RWPE1 (cell line): ENCODE data around the gene MAML3.

Source experiments
- CTCF ChIA-PET: fragments of 350-600 bp; sonication (Branson Sonifier 250); formaldehyde crosslinking; extraction: SDS; loops from one replicate; lab custom pipeline; 2021; lab: Yijun Ruan, JAX
- POLR2A ChIA-PET: fragments of 400-600 bp; formaldehyde crosslinking; extraction: SDS; loops from one replicate; lab custom pipeline; 2020; ENCODE audit warnings: antibody characterized with exemption; ENCODE audit not compliant: low non-redundant PET; lab: Yijun Ruan, JAX
- DNase-seq: peaks from one replicate; pipeline ENCODE4 v3.0.0; 2012; ENCODE audit warnings: low spot score
- H3K27ac ChIP-seq: fragments of 450-650 bp; 2 replicates; pipeline ENCODE4 v1.5.1; 2017
- CTCF ChIP-seq: fragments of 450-650 bp; conservative IDR thresholded peaks from 2 replicates; pipeline ENCODE4 v1.5.1; 2017; ENCODE audit warnings: low read depth, mild to moderate bottlenecking

MAML3 gene

GRCh38 chr4:140152751-140153418 lies 1.1 kb downstream of the MAML3 start:
- POLR2A ChIA-PET: no interaction called here
- no peak for DNase-seq

GRCh38 chr4:140152013-140152703 lies 1.8 kb downstream of the MAML3 start:
- TF ChIP-seq CTCF: no peak
- peak; percentile 67 for DNase-seq
- peak overlapping the region; percentile 91 for H3K27ac ChIP-seq
- POLR2A ChIA-PET: interaction anchor here (0.6 to 0.7 kb wide), 2 partner anchors 87 to 231 kb away, joined by 3 read pairs; no protein-coding TSS in a partner anchor
- CTCF ChIA-PET: interaction anchor here (0.6 to 1.1 kb wide), 4 partner anchors 99 to 646 kb away, joined by 3 to 4 read pairs (median 3); no protein-coding TSS in a partner anchor

More at GRCh38 chr4:140152751-140153418, 1.1 kb downstream of the MAML3 start:
- H3K27ac ChIP-seq: peak overlapping the region; percentile 77; the same call in 1 of the 2 replicates
- no peak for TF ChIP-seq CTCF
- CTCF ChIA-PET: interaction anchor here (0.6 to 1.1 kb wide), 3 partner anchors 98 to 645 kb away, joined by 3 to 4 read pairs (median 3); no protein-coding TSS in a partner anchor

GRCh38 chr4:140151699-140152012 lies 2.3 kb downstream of the MAML3 start:
- ChIA-PET POLR2A (interaction anchor here (0.6 to 0.7 kb wide), 2 partner anchors 87 to 230 kb away, joined by 3 read pairs; no protein-coding TSS in a partner anchor), CTCF (interaction anchor here (0.6 kb wide), 1 partner anchor 417 kb away, joined by 3 read pairs; no protein-coding TSS in a partner anchor)
- H3K27ac ChIP-seq: peak overlapping the region; percentile 91
- TF ChIP-seq CTCF: no peak
- peak; percentile 87 for DNase-seq

- CTCF ChIA-PET: interaction anchor here (0.6 kb wide), 1 partner anchor 417 kb away, joined by 3 read pairs; no protein-coding TSS in a partner anchor
- no peak for TF ChIP-seq CTCF
- POLR2A ChIA-PET: interaction anchor here (0.6 to 0.7 kb wide), 4 partner anchors 88 to 335 kb away, joined by 3 to 5 read pairs (median 3); partner anchors contain the start of gene SCOC
- DNase-seq: peak; percentile 70
- H3K27ac ChIP-seq: peak overlapping the region; percentile 91
Observed at GRCh38 chr4:140150886-140151698, 2.9 kb downstream of the MAML3 start.

- peak overlapping the region; percentile 91 for H3K27ac ChIP-seq
- DNase-seq: peak; percentile 78
- ChIA-PET CTCF (no interaction called here), POLR2A (interaction anchor here (0.6 to 0.7 kb wide), 4 partner anchors 102 to 854 kb away, joined by 3 to 5 read pairs (median 4); partner anchors contain the start of gene SCOC)
- TF ChIP-seq CTCF: no peak
Observed at GRCh38 chr4:140150636-140150885, 3.4 kb downstream of the MAML3 start.
